ENCODE measurements around the gene NREP.

NREP gene

GRCh38 chr5:111734013-111734412, 23.0 kb downstream of the NREP start:
- H3K27ac ChIP-seq (ENCODE audit: low read length) = no peak overlapping the region
- no peak overlapping the region for H2AFZ ChIP-seq (ENCODE audit: low read depth, low read length)
- H3K9ac ChIP-seq (ENCODE audit: low read depth, low read length) = no peak overlapping the region
- no peaks in the 10 kb centered on the region for H3K27me3 ChIP-seq (ENCODE audit: insufficient read depth, low read length, poor library complexity)
- H3K79me2 ChIP-seq (ENCODE audit: insufficient read depth, low read length) = peaks cover 68% of the 10 kb centered on the region
- H3K4me3 ChIP-seq (ENCODE audit: low read depth in 1 of 2, low read length in 2 of 2) = no peak overlapping the region
- H3K4me2 ChIP-seq (ENCODE audit: insufficient read depth, low read length) = no peak overlapping the region
- H4K20me1 ChIP-seq (ENCODE audit: insufficient read depth, low read length) = peaks cover 14% of the 10 kb centered on the region; the same call in 1 of the 2 replicates
- no peaks in the 10 kb centered on the region for H3K9me3 ChIP-seq (ENCODE audit: insufficient read depth, low read length, severe bottlenecking)
- ATAC-seq (ENCODE audit: insufficient read depth, low read depth) (peak; percentile 72), DNase-seq (peak; percentile 33)
- H3K4me1 ChIP-seq (ENCODE audit: insufficient read depth, low read length) = peaks cover 23% of the 10 kb centered on the region
- no peak for TF ChIP-seq EZH2 (IDR thresholded peaks at IDR 0.05; ENCODE audit: borderline replicate concordance, low read depth, low read length, severe bottlenecking)
- TF ChIP-seq CTCF (IDR thresholded peaks at IDR 0.05; ENCODE audit: borderline replicate concordance, extremely low read depth, low read length, poor library complexity, severe bottlenecking) = no peak
- peaks cover 90% of the 10 kb centered on the region for H3K36me3 ChIP-seq (ENCODE audit: insufficient read depth, low read length)

DNA sequence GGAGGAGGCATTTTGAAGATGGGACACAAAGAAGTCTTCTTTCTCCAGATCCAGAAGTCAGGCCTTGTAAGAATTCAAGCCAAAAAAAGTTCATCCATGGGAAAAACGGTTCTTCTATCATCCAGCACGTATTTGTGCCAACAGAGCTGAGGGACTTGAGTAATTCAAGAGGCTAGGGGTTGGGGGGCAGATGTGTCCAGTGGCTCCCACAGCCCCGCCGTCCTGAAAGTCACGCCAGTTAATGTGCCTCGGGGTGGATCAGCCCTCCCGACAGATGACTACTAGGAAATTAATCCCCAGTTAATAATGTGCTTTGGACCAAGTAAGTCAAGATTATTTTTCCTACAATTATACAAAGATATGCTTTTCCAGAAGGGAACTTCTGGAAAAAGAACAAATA, 23.4 kb downstream of the NREP start:
- no peak for TF ChIP-seq EZH2 (IDR thresholded peaks at IDR 0.05; ENCODE audit: borderline replicate concordance, low read depth, low read length, severe bottlenecking)
- TF ChIP-seq CTCF (IDR thresholded peaks at IDR 0.05; ENCODE audit: borderline replicate concordance, extremely low read depth, low read length, poor library complexity, severe bottlenecking) = no peak
- no peak for DNase-seq
- Histone ChIP-seq H3K79me2 (ENCODE audit: insufficient read depth, low read length) (peaks cover 63% of the 10 kb centered on the region), H3K27ac (ENCODE audit: low read length) (no peak overlapping the region), H3K4me3 (ENCODE audit: low read depth in 1 of 2, low read length in 2 of 2) (no peak overlapping the region), H3K27me3 (ENCODE audit: insufficient read depth, low read length, poor library complexity) (no peaks in the 10 kb centered on the region), H3K9me3 (ENCODE audit: insufficient read depth, low read length, severe bottlenecking) (no peaks in the 10 kb centered on the region), H3K9ac (ENCODE audit: low read depth, low read length) (no peak overlapping the region), H3K36me3 (ENCODE audit: insufficient read depth, low read length) (peaks cover 90% of the 10 kb centered on the region), H3K4me2 (ENCODE audit: insufficient read depth, low read length) (no peak overlapping the region), H3K4me1 (ENCODE audit: insufficient read depth, low read length) (peaks cover 19% of the 10 kb centered on the region), H2AFZ (ENCODE audit: low read depth, low read length) (no peak overlapping the region), H4K20me1 (ENCODE audit: insufficient read depth, low read length) (peaks cover 10% of the 10 kb centered on the region; the same call in 1 of the 2 replicates)
- ATAC-seq (ENCODE audit: insufficient read depth, low read depth) = no peak

GRCh38 chr5:111731638-111732037, 25.4 kb downstream of the NREP start:
- peaks cover 13% of the 10 kb centered on the region for H3K4me1 ChIP-seq (ENCODE audit: insufficient read depth, low read length)
- TF ChIP-seq EZH2 (IDR thresholded peaks at IDR 0.05; ENCODE audit: borderline replicate concordance, low read depth, low read length, severe bottlenecking) = no peak
- TF ChIP-seq CTCF (IDR thresholded peaks at IDR 0.05; ENCODE audit: borderline replicate concordance, extremely low read depth, low read length, poor library complexity, severe bottlenecking) = no peak
- H3K9me3 ChIP-seq (ENCODE audit: insufficient read depth, low read length, severe bottlenecking) = no peaks in the 10 kb centered on the region
- no peak overlapping the region for H2AFZ ChIP-seq (ENCODE audit: low read depth, low read length)
- H4K20me1 ChIP-seq (ENCODE audit: insufficient read depth, low read length) = peaks cover 5% of the 10 kb centered on the region; the same call in 1 of the 2 replicates
- peaks cover 96% of the 10 kb centered on the region for H3K36me3 ChIP-seq (ENCODE audit: insufficient read depth, low read length)
- peak overlapping the region; percentile 43; the same call in 1 of the 2 replicates for H3K27ac ChIP-seq (ENCODE audit: low read length)
- no peak overlapping the region for H3K9ac ChIP-seq (ENCODE audit: low read depth, low read length)
- ATAC-seq (ENCODE audit: insufficient read depth, low read depth) (no peak), DNase-seq (no peak)
- no peaks in the 10 kb centered on the region for H3K27me3 ChIP-seq (ENCODE audit: insufficient read depth, low read length, poor library complexity)
- H3K4me3 ChIP-seq (ENCODE audit: low read depth in 1 of 2, low read length in 2 of 2) = no peak overlapping the region
- peaks cover 44% of the 10 kb centered on the region for H3K79me2 ChIP-seq (ENCODE audit: insufficient read depth, low read length)
- no peak overlapping the region for H3K4me2 ChIP-seq (ENCODE audit: insufficient read depth, low read length)
